Measurements from ENCODE around the gene ZC3H14.
A peak's percentile ranks its signal among the peaks of the same experiment; 100 is the strongest.

The ZC3H14 gene

DNA sequence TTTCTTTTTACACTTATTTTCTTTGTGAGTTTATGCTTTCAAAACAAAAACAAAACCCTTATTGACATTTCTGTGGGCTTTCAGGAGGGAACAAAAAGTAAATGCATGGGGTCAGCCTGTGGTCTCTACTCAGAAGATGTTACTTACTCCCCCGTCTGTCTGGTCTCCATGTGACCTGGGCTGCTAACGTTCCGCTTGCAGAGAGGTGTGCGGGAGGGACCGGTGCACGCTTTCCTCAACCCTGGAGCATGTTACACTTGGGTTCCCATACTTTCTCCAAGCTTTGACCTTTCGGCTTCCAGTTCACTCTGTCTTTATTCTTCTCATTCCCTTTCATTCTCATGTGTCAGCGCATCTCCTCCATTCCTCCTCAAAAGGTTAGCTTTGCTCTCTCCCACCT is 36.5 kb downstream of the ZC3H14 start:
- TF ChIP-seq CTCF (IDR thresholded peaks at IDR 0.05; ENCODE audit: low read depth, low read length, missing control alignments) = no peak
- Histone ChIP-seq H3K4me3 (ENCODE audit: low read depth, low read length) (no peak overlapping the region), H3K27ac (no peak overlapping the region), H3K36me3 (replicated peaks) (peaks cover 57% of the 10 kb centered on the region), H3K27me3 (replicated peaks) (no peaks in the 10 kb centered on the region)
- DNase-seq = no peak
- in situ Hi-C loops (cut with HindIII; ENCODE audit: low pct_ligation_motif_present, low sequenced_read_pairs) = no loop called here

GRCh38 chr14:88599761-88600439 is 37.1 kb downstream of the ZC3H14 start:
- H3K27me3 ChIP-seq (replicated peaks) = no peaks in the 10 kb centered on the region
- in situ Hi-C loops (cut with HindIII; ENCODE audit: low pct_ligation_motif_present, low sequenced_read_pairs) = no loop called here
- H3K36me3 ChIP-seq (replicated peaks) = peaks cover 53% of the 10 kb centered on the region
- DNase-seq = no peak
- no peak for TF ChIP-seq CTCF (IDR thresholded peaks at IDR 0.05; ENCODE audit: low read depth, low read length, missing control alignments)
- no peak overlapping the region for H3K27ac ChIP-seq
- H3K4me3 ChIP-seq (ENCODE audit: low read depth, low read length) = no peak overlapping the region

- TF ChIP-seq CTCF (IDR thresholded peaks at IDR 0.05; ENCODE audit: low read depth, low read length, missing control alignments) = no peak
- in situ Hi-C loops (cut with HindIII; ENCODE audit: low pct_ligation_motif_present, low sequenced_read_pairs) = no loop called here
- DNase-seq = no peak
- H3K27me3 ChIP-seq (replicated peaks) = no peaks in the 10 kb centered on the region
- H3K27ac ChIP-seq = no peak overlapping the region
- H3K36me3 ChIP-seq (replicated peaks) = peaks cover 48% of the 10 kb centered on the region
- H3K4me3 ChIP-seq (ENCODE audit: low read depth, low read length) = no peak overlapping the region
Measured at GRCh38 chr14:88604212-88604611, 41.4 kb downstream of the ZC3H14 start.

- Histone ChIP-seq H3K4me3 (ENCODE audit: low read depth, low read length) (no peak overlapping the region), H3K36me3 (replicated peaks) (peaks cover 48% of the 10 kb centered on the region)
Measured at GRCh38 chr14:88605594-88605993, 42.8 kb downstream of the ZC3H14 start.

GRCh38 chr14:88607829-88608228 is 45.0 kb downstream of the ZC3H14 start:
- TF ChIP-seq CTCF (IDR thresholded peaks at IDR 0.05; ENCODE audit: low read depth, low read length, missing control alignments) = no peak
- Histone ChIP-seq H3K36me3 (replicated peaks) (peaks cover 43% of the 10 kb centered on the region), H3K4me3 (ENCODE audit: low read depth, low read length) (no peak overlapping the region), H3K27me3 (replicated peaks) (no peaks in the 10 kb centered on the region), H3K27ac (no peak overlapping the region)
- in situ Hi-C loops (cut with HindIII; ENCODE audit: low pct_ligation_motif_present, low sequenced_read_pairs) = no loop called here
- DNase-seq = no peak

More at GRCh38 chr14:88605594-88605993, 42.8 kb downstream of the ZC3H14 start:
- H3K27ac ChIP-seq = no peak overlapping the region
- no peak for DNase-seq
- no peak for TF ChIP-seq CTCF (IDR thresholded peaks at IDR 0.05; ENCODE audit: low read depth, low read length, missing control alignments)
- in situ Hi-C loops (cut with HindIII; ENCODE audit: low pct_ligation_motif_present, low sequenced_read_pairs) = no loop called here
- H3K27me3 ChIP-seq (replicated peaks) = no peaks in the 10 kb centered on the region

DNA sequence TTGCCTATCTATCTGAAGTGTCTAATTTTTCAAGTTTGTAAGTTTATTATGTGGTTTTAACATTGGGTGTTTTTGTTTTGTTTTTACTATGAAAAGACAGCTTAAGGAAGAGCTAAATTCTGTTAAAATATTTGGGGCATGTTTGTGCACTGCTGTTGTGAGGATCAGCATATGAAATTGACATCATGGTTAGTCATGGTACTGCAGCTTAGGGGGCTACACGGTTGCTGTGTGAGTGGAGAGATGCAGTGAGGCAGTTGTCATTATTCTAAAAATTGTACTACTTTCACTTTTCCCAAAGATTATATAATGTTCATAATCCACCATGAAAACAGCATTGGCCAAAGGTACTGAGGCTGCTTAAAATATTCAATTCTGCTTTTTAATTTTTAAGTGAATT is 49.0 kb downstream of the ZC3H14 start:
- TF ChIP-seq CTCF (IDR thresholded peaks at IDR 0.05; ENCODE audit: low read depth, low read length, missing control alignments) = peak; percentile 33
- in situ Hi-C loops (cut with HindIII; ENCODE audit: low pct_ligation_motif_present, low sequenced_read_pairs) = no loop called here
- peaks cover 24% of the 10 kb centered on the region for H3K36me3 ChIP-seq (replicated peaks)

More for the DNA sequence above, 49.0 kb downstream of the ZC3H14 start:
- Histone ChIP-seq H3K4me3 (ENCODE audit: low read depth, low read length) (no peak overlapping the region), H3K27ac (no peak overlapping the region), H3K27me3 (replicated peaks) (no peaks in the 10 kb centered on the region)
- DNase-seq = peak; percentile 25

All from brain microvascular endothelial cell (primary cell).